ENCODE data around the gene MBNL1.

DNA sequence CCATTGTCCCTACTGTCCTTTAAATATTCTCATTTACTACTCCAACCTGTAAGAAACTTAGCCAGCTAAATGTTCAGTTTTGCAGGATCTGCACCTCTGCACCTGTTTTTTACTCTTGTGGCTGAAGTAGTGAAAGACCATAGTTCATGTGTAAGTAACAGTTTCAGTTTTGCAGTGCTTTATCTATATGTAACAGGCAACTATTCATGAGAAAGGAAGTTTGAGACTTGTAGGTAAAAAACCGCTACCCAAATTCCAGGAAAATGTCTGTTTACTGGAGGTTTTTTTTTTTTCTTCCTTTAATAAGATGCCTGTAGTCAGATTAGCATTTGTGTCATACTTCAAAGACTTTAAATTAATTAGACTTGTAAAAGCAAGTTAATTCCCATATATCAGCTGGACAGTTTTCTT, 25.4 kb upstream of the MBNL1 start:
- TF ChIP-seq, protein P1, sequence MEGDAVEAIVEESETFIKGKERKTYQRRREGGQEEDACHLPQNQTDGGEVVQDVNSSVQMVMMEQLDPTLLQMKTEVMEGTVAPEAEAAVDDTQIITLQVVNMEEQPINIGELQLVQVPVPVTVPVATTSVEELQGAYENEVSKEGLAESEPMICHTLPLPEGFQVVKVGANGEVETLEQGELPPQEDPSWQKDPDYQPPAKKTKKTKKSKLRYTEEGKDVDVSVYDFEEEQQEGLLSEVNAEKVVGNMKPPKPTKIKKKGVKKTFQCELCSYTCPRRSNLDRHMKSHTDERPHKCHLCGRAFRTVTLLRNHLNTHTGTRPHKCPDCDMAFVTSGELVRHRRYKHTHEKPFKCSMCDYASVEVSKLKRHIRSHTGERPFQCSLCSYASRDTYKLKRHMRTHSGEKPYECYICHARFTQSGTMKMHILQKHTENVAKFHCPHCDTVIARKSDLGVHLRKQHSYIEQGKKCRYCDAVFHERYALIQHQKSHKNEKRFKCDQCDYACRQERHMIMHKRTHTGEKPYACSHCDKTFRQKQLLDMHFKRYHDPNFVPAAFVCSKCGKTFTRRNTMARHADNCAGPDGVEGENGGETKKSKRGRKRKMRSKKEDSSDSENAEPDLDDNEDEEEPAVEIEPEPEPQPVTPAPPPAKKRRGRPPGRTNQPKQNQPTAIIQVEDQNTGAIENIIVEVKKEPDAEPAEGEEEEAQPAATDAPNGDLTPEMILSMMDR (conservative IDR thresholded peaks at IDR 0.05; ENCODE audit: low read depth, low read length), result no peak
- TF ChIP-seq RAD21 (IDR thresholded peaks at IDR 0.05; ENCODE audit: low read length) (no peak), POLR2A (IDR thresholded peaks at IDR 0.05; ENCODE audit: low read depth, low read length) (no peak), MAFK (IDR thresholded peaks at IDR 0.05; ENCODE audit: low read depth, low read length) (no peak), MAZ (IDR thresholded peaks at IDR 0.05; ENCODE audit: borderline replicate concordance, low read depth, low read length) (no peak), USF2 (IDR thresholded peaks at IDR 0.05; ENCODE audit: low read depth, low read length) (no peak), CHD1 (IDR thresholded peaks at IDR 0.05; ENCODE audit: low read depth, low read length) (no peak), MXI1 (IDR thresholded peaks at IDR 0.05; ENCODE audit: borderline replicate concordance, low read depth, low read length) (no peak), BHLHE40 (IDR thresholded peaks at IDR 0.05; ENCODE audit: low read depth, low read length) (no peak), NFE2L2 (IDR thresholded peaks at IDR 0.05; ENCODE audit: low read depth, low read length) (no peak), CEBPB (IDR thresholded peaks at IDR 0.05; ENCODE audit: low read depth, low read length) (no peak), RFX5 (IDR thresholded peaks at IDR 0.05; ENCODE audit: low read depth, low read length) (no peak), SMC3 (IDR thresholded peaks at IDR 0.05; ENCODE audit: low read depth, low read length) (no peak)
